ENCODE data around the gene STX10. TPM values are rescaled to one million over a fixed set of nuclear protein-coding genes. Genes with fewer than 3 reads are reported as not detected.

STX10 gene
- total RNA-seq, 4 donors from 2014 or later, result 71.9 to 110 (median 82.2) TPM

- Histone ChIP-seq H3K27me3 (no peaks in the 10 kb centered on the region), H3K4me1 (peaks cover 53% of the 10 kb centered on the region), H3K4me3 (peak overlapping the region; percentile 83), H3K27ac (peak overlapping the region; percentile 79), H3K9me3 (no peaks in the 10 kb centered on the region), H3K36me3 (peaks cover 13% of the 10 kb centered on the region)
- no peak for DNase-seq (ENCODE audit: low spot score in 2 of 2)
- WGBS, result 4% methylated on average over 20 of the region's 20 CpGs
- TF ChIP-seq POLR2A (IDR thresholded peaks at IDR 0.05), result no peak
- TF ChIP-seq POLR2AphosphoS5 (IDR thresholded peaks at IDR 0.05), result no peak
- TF ChIP-seq, protein P1, sequence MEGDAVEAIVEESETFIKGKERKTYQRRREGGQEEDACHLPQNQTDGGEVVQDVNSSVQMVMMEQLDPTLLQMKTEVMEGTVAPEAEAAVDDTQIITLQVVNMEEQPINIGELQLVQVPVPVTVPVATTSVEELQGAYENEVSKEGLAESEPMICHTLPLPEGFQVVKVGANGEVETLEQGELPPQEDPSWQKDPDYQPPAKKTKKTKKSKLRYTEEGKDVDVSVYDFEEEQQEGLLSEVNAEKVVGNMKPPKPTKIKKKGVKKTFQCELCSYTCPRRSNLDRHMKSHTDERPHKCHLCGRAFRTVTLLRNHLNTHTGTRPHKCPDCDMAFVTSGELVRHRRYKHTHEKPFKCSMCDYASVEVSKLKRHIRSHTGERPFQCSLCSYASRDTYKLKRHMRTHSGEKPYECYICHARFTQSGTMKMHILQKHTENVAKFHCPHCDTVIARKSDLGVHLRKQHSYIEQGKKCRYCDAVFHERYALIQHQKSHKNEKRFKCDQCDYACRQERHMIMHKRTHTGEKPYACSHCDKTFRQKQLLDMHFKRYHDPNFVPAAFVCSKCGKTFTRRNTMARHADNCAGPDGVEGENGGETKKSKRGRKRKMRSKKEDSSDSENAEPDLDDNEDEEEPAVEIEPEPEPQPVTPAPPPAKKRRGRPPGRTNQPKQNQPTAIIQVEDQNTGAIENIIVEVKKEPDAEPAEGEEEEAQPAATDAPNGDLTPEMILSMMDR (IDR thresholded peaks at IDR 0.05), result no peak
- TF ChIP-seq EP300 (IDR thresholded peaks at IDR 0.05), result no peak
Observed at GRCh38 chr19:13117176-13117771, 32.9 kb downstream of the STX10 start.

GRCh38 chr19:13116282-13117175 lies 33.6 kb downstream of the STX10 start, which contains the start of gene TRMT1:
TSS of gene TRMT1 (minus strand) at chr19:13116740. CDS start at chr19:13116399, 341 bp downstream.
- peaks cover 50% of the 10 kb centered on the region for H3K4me1 ChIP-seq

GRCh38 chr19:13115936-13116281 lies 34.3 kb downstream of the STX10 start:
- Histone ChIP-seq H3K4me1 (peaks cover 47% of the 10 kb centered on the region), H3K27me3 (no peaks in the 10 kb centered on the region), H3K4me3 (peak overlapping the region; percentile 83), H3K9me3 (no peaks in the 10 kb centered on the region), H3K36me3 (peaks cover 13% of the 10 kb centered on the region), H3K27ac (peak overlapping the region; percentile 79)
- WGBS, result 0% methylated on average over 8 of the region's 18 CpGs
- TF ChIP-seq, protein P1 (IDR thresholded peaks at IDR 0.05), result no peak
- TF ChIP-seq EP300 (IDR thresholded peaks at IDR 0.05) (no peak), POLR2A (IDR thresholded peaks at IDR 0.05) (no peak), POLR2AphosphoS5 (IDR thresholded peaks at IDR 0.05) (no peak)
- DNase-seq (ENCODE audit: low spot score in 2 of 2), result no peak

More at GRCh38 chr19:13116282-13117175, 33.6 kb downstream of the STX10 start, which contains the start of gene TRMT1:
- peaks cover 13% of the 10 kb centered on the region for H3K36me3 ChIP-seq
- H3K27ac ChIP-seq, result peak within 1 kb of the TSS; percentile 79
- DNase-seq (ENCODE audit: low spot score in 2 of 2), result peak; percentile 97
- no peaks in the 10 kb centered on the region for H3K27me3 ChIP-seq
- 1% methylated on average over 30 of the region's 51 CpGs for WGBS
- peak within 1 kb of the TSS; percentile 83 for H3K4me3 ChIP-seq
- no peaks in the 10 kb centered on the region for H3K9me3 ChIP-seq
- TF ChIP-seq POLR2AphosphoS5 (IDR thresholded peaks at IDR 0.05), result peak; percentile 67 to 97 (median 68)
- TF ChIP-seq, protein P1 (IDR thresholded peaks at IDR 0.05), result no peak

DNA sequence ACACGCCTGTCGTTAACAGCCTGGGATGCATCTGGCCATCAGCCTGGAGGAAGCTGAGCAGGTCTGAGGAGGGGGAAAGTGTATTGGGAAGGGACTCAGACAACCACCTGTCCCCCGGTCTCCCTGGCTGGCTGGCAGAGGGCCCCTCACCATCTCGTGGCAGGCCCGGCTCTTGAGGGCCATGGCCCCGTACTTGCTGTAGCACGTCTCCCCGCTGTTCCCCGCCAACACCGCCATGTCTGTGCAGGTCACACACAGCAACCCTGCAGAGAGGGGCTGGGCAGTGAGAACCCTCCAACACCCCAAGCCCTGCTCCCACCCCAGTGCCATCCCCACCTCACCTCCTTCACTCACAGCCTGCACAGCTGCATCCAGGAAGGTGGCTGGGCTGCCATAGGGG lies 37.6 kb downstream of the STX10 start:
- 90% methylated on average over 10 of the region's 10 CpGs for WGBS
- no peaks in the 10 kb centered on the region for H3K27me3 ChIP-seq
- H3K36me3 ChIP-seq, result peaks cover 33% of the 10 kb centered on the region

More for the DNA sequence above, 37.6 kb downstream of the STX10 start:
- DNase-seq (ENCODE audit: low spot score in 2 of 2), result no peak
- TF ChIP-seq, protein P1 (IDR thresholded peaks at IDR 0.05), result no peak
- TF ChIP-seq POLR2AphosphoS5 (IDR thresholded peaks at IDR 0.05) (no peak), EP300 (IDR thresholded peaks at IDR 0.05) (no peak), POLR2A (IDR thresholded peaks at IDR 0.05) (no peak)
- Histone ChIP-seq H3K9me3 (no peaks in the 10 kb centered on the region), H3K4me3 (no peak overlapping the region), H3K27ac (no peak overlapping the region), H3K4me1 (peaks cover 20% of the 10 kb centered on the region)
